HG03558 (cell line): ENCODE data around the gene TSKS.
A peak's percentile ranks its signal among the peaks of the same experiment; 100 is the strongest.

Experiments
- ATAC-seq: cut with Tn5 transposase; IDR thresholded peaks from one replicate; pipeline ENCODE4 v1.9.1; 2021; ENCODE audit warnings: moderate number of reproducible peaks; ENCODE audit not compliant: unreplicated experiment; ENCODE audit errors: extremely low read depth

Gene TSKS

DNA sequence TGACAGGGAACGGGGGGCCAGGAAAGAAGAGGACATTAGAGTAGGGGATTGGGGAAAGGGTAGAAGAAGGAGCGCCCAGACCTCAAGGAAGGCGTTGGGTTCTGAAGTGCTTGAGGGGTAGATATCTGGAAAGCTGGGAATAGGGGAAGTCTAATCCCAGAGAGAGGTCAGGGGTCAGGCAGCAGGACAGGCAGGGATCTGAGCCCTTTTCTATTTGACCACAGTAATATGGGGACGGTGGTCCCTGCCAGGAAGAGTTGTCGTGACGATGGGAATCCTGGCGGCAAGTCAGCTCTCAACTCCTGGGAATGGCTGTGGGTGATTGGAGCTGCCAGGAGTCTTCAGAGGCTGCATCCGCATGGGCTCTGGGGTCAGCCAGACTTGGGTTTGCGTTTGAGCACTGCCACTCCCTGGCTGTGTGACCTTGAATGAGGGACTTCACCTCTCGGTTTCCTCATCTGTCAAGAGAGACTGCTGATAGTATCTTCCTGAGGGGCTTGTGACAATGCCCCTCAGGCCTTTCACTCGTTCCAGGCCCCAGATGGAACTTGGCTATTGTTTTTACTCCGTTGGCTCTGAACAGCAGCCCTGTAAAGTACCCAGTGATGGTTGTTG, 5.0 kb upstream of the TSKS start:
- ATAC-seq, result no peak

DNA sequence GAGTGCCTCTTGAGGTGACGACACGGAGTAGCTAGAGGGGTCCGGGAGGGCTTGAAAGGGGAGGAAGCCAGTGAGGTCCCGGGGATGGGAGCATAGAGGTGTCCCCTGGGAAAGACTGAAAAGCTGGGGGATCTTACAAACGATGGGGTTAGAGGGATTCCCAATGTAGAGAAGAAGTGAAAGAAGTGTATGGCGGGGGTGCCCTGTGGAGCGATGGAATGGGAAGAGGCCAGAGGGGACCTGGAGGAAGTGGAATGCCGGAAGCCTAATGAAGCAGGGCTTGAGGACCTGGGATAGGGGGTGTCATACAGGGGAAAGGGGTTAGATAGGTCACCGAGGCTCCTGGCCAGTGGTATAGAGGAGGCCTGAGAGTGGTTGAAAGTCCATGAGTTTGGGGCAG, 4.3 kb upstream of the TSKS start:
- ATAC-seq, result no peak

DNA sequence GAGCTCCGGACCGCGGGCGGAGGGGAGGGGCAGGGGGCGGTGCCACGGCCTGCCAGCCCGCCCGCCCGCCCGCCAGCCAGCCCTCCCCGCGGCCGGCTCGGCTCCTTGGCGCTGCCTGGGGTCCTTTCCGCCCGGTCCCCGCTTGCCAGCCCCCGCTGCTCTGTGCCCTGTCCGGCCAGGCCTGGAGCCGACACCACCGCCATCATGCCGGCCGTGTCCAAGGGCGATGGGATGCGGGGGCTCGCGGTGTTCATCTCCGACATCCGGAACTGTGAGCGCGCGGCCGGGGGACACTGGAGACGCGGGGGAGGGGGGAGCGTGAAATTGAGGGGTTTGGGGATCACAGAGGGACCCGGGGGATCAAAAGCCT, 3.8 kb upstream of the TSKS start, which contains the start of gene AP2A1:
Gene AP2A1, plus strand, starts transcription at position 72 of the 370 bp plus-strand sequence. Its CDS starts 133 bp downstream, at position 205.
- no peak for ATAC-seq

DNA sequence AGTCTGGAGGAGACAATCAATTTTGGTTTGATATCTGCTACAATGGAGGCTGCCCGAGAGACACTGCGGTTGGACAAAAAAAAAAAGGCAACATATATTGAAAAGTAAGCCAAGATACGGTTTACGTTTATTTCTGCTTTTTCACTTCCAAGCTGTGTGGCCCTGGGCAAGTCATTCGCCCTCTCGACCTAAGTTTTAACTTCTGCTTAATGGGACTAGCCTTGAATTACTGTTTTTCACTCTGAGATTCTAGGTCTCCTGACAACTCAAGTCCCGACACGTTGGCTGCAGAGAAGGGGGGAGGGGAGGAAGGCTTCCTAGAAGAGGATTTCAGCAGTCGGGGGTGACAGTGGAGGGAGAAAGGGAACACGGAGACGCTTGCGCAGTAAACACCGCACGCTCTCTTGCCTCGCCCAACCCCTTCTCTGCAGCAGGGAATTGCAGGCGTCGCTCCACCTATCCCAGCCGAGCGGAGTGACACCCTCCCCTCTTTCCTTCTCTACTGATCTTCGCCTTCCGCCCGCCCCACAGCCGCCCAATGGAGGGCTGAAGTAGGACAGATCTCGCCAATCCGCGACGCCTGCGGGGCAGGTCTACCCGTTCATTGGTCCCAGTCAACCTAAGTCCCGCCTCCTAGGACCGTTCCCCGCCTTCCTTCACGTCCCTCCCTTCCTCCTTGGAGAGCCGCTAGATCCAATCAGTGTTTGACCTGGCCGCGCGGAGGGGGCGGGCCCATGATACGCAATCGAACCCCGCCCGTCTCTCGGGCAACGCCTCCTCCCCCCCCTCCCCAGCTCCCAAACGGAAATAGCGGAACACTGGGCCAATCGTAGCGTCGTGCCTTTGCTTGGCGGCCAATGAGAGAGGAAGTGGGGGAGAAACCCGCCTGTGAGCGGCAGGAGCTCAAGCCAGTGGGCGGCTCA, 3.2 kb upstream of the TSKS start:
- ATAC-seq, result peak; percentile 79

DNA sequence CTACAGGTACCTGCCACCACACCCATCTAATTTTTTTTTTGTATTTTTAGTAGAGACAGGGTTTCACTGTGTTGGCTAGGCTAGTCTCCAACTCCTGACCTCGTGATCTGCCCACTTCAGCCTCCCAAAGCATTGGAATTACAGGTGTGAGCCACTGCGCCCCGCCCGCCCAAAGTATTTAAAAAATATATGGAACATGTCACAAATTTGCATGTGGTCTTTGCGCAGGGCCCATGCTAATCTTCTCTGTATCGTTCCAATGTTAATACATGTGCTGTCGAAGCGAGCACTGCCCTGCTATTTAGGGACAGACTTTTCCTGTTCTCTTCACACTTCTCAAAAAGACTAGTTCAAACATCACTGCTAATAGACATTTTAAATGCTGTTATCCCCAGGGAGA, 1.2 kb upstream of the TSKS start:
- no peak for ATAC-seq

DNA sequence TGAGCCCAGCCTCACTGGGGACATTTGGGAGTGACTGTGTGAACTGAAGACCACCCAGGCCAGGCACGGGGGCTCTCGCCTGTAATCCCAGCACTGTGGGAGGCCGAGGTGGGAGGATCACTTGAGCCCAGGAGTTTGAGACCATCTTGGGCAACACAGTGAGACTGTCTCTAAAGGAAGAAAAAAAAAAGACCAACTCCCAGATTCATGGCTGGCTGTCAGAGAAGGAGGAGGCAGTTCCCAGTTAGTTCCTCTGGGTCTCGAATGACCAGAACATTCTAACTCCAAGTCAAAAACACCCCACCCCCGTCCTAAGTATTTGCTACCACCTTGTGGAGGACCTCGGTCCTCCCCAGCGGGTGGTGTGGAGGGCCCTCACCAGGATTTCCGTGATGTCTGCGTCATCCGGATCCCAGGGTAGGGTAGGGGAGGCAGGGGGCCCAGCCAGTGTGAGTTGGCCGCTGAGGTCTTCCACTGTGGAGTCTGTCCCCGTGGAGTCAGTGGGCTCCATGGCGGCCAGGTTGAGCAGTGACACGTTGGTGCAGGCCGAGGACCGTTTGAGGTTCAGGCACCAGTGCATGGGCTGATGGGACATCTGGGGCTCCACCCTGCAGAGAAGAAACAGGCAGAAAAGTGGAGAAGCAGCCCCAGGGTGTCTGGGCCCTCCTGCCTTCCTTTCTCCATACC, 1.3 kb downstream of the TSKS start:
- ATAC-seq, result no peak

DNA sequence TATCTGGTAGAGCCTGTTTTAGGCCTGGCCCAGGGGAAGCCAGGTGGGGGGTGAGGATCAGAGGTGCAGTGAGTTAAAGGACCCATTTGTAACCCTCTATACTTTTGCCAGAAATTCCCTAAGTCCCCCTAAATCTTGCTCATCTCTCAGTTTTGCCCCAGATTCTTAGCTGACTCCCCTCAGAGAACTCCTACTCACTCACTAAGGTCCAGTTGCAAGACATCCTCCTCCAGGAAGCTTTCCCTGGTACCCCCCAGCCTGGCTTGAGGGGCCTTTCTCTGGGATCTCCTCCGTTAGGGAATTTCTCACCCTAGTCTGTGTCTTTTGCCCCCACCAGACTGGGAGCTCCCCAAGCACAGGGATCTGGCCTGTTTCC, 1.9 kb downstream of the TSKS start:
- no peak for ATAC-seq

DNA sequence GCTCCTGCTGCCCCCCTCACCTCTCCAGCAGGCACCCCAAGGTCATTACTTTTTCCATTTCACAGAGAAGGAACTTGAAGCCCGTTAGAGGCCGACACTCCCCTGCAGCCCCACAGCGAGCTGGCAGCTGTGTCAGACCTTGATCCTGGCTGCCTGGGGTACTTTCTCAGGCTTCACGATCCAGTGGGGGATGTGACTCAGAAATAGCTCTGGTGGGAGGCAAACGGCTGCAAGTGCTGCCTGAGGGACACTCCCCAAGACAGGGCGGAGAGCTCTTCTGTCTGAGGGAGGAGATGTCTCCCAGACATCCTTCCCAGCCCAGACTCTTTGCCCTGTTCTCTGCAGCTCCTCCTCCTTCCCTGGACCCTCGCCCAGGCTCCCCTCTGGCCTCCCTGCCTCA, 4.8 kb downstream of the TSKS start:
- ATAC-seq, result no peak

DNA sequence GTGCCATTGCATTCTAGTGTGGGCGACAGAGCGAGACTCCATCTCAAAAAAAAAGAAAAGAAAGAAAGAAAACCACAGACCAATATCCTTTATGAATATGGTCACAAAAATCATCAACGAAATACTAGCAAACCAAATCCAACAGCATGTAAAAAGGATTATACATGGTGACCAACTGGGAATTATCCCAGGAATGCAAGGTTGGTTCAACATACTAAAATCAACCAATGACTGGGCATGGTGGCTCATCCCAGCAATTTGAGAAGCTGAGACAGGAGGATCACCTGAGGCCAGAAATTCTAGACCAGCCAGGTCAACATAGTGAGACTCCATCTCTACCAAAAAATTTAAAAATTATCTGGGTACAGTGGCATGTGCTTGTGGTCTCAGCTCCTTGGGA, 7.2 kb downstream of the TSKS start:
- no peak for ATAC-seq

DNA sequence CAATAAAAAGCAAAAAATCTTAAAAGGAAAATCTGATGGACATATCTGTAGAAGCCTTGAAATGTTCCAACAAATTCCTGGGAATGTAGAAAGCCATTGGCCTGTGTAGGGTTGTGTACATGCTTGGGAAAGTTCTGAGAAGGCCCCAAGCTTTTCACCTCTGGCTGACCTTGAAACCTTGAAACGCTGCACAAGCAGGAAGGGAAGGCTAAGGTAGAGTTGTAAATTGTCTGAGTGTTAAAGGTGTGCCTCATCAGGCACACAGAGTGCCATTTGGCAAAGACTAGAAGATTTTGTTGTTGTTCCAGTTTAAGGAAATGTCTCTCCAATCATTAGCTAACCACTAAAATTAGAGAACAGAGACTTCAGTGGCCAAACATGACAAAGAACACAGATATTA, 10.4 kb downstream of the TSKS start:
- ATAC-seq, result no peak

DNA sequence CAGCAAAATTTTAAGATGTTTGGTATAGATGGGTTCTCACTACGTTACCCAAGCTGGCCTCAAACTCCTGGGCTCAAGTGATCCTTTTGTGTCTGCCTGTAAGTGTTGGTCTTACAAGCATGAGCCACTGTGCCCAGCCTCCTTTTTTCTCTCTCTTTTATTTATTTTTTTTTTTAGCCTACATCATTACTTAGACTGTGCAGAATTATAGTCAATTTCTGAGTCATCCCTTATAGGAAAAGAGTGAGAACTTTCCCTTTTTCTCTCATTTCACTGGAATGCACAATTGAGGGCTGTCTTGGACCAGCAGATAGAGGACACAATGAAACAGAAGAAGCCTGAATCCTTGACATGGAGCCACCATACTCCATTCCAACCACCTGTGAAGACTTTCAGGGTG, 13.3 kb downstream of the TSKS start:
- no peak for ATAC-seq

DNA sequence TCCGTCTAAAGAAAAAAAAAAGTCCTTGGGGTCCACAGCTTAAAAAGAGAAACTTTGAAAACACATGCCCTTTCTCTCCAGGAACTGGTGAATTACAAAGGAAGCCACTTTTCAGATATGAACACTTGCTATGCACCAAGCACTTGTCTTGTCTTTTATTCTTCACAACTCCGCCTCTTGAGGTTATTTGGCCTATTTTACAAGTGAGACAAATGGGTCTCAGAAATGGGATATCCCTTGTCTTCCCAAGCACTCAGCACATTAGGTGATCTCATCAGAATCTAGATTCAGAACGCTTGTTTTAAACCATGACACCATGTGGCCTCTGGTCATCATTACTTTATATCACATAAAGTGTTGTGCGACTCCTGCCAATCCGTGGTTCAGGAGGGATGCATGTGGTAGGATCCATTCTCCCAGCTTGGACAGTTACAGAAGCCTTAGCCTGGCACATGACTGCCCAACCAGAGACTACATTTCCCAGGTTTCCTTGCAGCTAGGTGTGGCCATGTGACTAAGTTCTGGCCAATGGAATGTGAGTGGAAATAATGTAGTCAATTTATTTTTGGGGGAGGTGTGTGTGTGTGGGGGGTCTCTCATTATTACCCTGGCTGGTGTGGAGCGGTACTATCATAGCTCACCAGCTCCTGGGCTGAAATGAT, 13.9 kb downstream of the TSKS start:
- ATAC-seq, result no peak

DNA sequence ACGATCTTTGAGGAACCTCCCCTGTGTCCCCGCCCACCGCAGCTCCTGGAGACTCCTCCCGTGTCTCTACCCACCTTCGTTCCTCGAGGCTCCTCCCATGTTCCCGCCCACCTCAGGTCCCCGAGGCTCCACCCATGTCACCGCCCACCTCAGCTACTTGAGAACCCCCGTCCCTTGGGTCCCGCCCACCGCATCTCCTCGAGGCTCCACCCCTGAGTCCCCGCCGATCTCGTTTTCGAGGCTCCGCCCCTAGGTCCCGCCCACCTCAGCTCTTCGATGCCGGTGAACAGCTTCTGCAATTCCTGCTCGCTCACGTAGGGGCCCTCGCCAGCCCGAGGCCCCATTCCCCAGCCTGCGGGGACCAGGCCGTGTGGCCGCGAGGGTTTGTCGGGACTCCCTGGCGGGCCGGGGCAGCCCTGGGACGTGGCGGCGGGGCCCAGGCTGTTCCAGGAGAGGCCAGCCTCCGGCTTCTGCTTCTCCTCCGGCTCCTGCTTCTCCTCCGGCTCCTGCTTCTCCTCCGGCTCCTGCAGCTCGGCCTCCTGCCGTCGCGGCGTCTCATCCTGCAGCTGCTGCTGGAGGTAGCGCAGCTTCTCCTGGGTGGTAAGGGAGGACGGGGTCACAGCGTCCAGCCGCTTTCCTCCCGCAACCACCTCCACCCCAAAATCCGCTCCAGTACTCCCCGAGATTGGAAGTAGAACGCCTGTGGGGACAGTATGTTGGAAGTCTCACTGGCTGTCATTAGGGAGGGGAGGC, 16.7 kb downstream of the TSKS start:
- no peak for ATAC-seq

DNA sequence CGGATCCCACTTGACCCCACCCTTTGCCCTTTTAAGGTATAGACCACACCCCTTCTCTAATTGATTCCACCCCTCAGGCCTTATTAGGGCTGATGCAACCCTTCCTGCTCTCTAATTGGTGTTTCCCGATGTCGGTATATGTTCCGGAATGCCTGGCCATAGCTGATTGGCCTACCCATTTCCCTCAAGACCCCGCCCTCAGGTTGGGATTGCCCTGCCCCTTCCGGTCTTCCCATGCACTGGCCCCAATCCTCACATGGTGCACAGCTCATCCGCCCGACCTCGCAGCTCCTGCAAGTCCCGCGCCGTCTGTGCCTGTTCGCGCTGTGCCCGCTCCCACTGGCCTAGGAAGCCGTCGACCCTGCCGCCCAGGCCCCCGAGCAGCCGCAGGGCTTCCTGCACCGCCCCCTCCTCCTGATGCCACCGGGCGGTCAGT, 18.1 kb downstream of the TSKS start:
- ATAC-seq, result no peak

DNA sequence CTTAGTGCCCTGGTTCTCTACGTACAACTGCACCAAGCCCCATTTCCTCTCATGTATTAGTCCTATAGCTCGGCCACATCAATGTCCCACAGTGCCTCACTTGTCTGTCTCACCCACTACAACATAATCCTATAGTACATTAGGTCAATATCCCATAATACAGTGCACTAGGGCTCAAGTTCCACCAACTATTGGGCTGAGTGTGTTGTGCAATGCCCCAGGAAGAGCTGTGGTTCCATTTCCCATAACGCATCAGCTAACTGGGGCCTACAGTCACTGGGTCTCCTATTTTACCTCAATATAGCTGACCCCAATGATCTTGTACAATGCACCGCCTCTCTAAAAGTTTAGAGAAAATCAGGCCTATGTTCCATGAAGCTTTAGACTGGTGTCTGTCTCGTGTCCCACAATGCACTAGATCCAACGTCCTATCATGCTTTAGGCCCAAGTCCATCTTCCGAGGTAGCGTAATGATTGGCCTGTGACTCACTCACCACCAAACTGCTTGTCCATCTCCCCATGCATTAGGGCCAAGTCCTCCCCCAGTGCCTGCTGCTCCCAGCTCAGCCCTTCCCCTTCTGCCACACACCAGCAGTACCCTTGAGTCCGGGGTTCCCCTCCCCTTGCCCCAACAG, 21.8 kb downstream of the TSKS start:
- no peak for ATAC-seq

DNA sequence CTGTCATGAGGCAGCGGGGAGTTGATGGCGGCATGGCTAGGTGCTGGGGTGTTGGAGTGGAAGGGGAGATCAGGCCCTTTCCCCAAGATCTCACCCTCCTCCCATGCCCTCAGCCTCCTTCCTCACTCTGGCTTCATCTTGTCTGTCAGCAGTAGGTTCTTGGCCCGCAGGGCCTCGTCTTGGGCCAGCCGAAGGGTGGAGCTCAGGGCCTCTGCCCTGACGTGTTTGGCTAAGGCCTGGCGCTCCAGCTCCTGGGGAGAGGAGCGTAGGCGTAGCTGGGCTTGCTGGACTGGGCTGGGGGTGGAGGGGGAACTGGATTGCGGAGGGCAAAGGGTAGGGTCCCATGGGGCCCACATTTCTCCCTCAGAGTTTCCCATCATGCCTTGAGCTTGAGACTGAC, 23.2 kb downstream of the TSKS start:
- no peak for ATAC-seq

DNA sequence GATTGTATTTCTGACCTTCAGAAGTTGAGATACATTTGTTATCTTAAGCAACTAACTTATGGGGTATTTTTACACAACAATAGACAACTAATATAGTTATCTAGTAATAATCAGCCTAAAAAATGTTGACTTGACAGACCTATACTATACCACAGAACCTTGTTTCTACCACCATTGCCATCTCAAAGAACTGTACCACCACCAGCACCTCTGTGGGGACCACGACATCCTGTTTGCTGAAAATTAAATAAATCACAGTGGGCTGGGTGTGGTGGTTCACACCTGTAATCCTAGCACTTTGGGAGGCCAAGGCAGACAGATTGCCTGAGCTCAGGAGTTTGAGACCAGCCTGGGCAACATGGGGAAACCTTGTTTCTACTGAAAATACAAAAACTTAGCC, 24.0 kb downstream of the TSKS start:
- no peak for ATAC-seq

DNA sequence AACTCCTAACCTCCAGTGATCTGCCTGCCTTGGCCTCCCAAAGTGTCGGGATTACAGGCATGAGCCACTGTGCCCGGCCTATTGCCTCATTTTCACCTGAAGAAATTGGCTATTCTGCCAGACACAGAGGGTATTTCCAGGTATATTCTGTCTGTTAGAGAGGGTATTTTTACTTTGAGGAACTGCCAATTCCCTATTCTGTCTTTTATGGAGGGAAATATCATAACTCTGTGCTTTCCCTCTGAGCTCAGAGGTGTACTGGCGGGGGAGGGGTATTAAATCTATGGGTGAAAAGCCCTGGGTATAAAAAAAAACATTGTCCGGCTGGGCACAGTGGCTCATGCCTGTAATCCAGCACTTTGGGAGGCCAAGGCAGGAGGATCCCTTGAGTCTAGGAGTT, 24.8 kb downstream of the TSKS start:
- ATAC-seq, result no peak

DNA sequence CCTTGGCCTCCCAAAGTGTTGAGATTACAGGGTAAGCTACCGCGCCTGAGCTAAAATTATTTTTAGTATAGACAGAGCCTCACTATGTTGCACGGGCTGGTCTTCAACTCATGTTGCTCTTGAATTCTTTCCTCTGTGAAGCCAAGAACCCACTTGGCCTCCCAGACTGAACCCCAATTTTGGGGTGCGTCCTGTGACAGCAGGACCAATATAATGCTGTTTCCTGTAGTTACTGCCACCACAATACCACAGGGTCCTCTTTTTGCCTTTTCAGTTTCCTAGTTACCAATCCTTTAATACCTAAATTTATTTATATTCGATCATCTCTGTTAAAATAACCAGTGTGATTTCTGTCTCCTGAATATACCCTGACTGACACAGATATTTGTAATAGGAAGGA, 32.9 kb downstream of the TSKS start:
- no peak for ATAC-seq
